SHP77 treated with DMSO at 0.1 percent for 48 hours (cell line): ENCODE results near the gene DCLRE1C.
"Not testable (repeated sequence)": the region's sequence is repeated elsewhere in the genome, so short reads cannot be mapped to it uniquely, and the experiment has no call there.

Experiments used
- DNase-seq: peaks from one replicate; lab custom pipeline; 2025; lab: John Stamatoyannopoulos, UW

Gene DCLRE1C

DNA sequence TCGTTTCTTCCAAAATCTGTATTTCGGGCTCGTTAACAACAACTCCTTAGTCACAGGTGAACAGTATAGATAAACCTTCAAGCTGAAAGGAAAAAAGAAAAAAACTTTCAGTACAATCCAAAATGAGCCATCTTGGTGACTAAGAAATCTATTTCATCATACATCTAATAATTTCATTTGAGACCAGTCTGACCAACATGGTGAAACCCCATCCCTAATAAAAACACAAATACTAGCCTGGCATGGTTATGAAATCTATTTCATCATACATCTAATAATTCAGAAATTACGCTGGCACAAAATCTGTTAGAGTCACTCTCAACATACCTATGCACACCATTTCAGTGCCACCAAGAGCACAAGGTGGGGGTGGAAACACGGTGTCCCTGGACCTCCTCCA is 8.8 kb downstream of the DCLRE1C start:
- DNase-seq = no peak

DNA sequence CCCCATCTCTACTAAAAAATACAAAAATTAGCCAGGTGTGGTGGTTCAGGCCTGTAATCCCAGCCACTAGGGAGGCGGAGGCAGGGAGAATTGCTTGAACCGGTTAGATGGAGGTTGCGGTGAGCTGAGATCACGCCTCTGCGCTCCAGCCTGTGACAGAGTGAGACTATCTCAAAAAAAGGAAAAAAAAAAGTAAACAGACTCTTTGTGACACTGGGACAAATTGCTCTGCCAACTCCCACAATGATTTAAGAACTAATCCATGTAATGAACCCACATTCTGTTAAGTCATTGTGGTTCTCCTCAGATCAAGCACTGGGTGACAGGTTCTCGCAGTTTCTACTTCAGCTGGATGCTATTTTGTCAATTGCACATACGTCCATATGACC is 11.0 kb downstream of the DCLRE1C start:
- DNase-seq = not testable (repeated sequence)

DNA sequence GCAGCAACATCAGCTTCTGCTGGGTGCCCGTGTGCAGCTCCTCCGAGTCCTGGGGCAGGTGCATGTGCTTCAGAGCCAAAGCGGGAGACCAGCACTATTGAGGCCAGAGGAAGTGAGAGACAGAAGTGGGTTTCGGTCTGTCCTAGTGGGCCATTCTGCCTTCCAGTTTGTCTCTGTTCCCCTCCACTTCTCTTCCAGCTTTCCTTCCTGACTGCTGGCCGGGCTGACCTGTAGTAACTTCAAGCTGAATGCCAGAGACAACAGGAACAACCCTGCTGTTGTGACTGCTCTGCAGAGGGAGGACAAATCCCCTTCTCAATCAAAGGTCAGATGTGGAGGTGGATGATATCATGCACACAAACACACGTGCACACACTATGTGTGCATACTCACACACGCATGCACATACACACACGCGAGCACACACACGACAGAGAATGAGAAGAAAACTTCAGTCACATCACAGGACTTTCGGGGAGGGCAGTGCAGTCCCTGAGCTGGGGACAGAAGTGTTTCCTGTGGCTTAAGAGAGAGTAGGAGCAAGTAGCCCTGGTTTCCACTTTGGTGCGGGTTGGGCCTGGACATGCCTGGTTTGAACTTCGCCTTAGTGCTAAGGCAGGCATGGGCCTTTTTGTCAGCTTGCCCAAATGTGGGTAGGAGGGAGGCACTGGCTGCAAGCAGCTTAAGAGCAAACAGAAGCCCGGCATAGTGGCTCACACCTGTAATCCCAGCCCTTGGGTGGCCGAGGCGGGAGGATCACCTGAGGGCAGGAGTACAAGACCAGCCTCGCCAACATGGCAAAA is 11.5 kb downstream of the DCLRE1C start:
- not testable (repeated sequence) for DNase-seq

DNA sequence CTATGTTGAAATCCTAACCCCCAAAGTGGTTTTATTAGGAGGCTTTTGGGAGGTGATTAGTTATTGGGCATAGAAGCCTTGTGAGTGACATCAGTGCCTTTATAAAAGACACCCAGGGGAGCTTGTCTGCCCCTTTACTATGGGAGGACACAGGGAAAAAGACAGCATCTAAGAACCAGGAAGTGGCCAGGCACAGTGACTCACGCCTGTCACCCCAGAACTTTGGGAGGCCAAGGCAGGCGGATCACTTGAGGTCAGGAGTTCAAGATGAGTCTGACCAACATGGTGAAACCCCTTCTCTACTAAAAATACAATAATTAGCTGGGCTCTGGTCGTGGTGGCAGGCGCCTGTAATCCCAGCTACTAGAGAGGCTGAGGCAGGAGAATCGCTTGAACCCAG is 14.9 kb downstream of the DCLRE1C start:
- not testable (repeated sequence) for DNase-seq

DNA sequence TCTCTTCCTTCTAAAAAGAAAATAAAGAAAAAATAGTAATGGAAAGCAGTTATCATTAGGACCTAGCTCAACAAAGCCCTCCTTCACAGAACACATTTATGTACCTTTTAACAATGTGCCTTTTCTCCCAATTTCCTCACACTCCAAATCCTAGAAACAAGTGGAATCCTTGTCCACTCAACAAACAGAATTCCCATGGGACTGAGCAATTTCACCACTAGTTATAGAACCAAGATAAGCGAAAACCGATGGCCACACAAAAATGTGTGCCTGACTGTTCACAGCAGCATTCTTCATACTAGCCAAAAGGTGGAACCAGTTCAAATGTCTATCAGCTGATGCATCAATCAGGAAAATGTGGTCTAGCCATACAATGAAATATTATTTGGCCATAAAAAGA is 17.3 kb downstream of the DCLRE1C start:
- DNase-seq = no peak

DNA sequence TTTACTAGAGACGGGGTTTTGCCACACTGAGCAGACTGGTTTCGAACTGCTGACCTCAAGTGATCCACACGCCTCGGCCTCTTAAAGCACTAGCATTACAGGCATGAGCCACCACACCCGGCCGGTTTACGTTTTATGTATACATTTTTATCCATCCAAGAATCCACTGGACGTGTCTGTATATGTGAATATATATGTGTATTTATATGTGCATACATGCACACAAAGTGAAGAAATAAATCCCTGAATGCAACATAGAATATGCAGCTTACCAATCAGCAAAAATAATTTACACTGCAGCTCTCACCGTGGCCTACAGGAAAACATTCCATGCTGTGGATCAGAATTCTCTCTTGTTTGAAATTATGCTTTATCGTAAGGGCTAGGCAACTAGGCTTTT is 23.3 kb downstream of the DCLRE1C start:
- DNase-seq = no peak

DNA sequence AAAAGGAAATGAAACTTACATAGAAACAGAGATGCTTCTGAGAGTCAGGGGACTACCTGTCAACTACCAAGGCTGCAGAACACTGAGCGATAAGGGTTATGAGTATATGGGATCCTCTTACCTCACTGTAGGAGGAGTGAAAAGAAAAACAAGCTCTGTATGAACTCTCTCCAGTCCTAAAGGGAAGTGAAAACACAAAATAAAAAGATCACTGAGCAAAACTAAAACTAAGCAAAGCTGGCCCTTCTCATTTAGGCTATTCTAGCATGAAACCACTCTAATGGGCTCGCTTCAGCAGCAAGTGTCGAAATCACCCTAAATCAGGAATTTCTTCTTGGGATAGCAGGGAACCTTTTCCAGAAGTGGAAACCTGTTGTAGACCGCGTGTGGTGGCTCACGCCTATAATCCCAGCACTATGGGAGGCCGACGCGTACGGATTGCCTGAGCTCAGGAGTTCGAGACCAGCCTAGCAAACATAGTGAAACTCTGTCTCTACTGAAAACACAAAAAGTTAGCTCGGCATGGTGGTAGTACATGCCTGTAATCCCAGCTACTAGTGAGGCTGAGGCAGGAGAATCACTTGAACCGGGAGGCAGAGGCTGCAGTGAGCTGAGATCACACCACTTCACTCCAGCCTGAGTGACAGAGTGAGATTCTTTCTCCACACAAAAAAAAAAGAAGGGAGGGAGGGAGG is 27.0 kb downstream of the DCLRE1C start:
- DNase-seq = no peak

DNA sequence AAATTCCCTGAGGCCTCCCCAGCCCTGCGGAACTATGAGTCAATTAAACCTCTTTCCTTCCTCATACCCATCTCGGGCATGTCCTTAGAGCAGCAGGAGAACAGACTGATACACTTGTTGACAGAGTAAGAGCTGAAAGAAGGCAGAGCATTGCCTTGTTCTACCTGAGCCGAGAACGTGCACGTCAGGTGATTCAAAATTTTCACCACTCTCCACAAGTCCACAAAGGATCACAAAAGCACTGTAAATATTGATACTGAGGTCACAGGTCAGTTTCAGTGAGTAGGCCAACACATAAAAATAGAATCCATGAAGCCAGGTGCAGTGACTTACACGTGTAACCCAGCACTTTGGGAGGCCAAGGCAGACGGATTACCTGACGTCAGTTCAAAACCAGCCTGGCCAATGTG is 27.8 kb downstream of the DCLRE1C start:
- DNase-seq = no peak

DNA sequence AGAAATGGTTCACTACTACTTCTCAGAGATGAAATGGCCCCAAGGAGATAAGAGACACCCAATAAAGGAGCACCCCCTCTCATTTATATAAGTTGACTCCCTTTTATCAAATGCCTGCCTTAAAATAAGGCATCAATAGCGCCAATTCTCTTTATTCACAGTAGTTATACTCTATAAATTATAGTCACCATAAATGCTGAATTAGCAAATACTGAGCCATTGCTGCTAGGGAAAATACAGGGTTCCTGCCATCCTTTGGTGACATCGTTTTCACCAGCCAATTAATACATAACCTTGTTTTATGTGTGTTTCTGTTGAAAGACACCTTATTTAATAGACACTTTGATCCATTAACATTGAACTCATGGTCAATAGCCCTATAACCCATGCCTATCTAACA is 28.6 kb downstream of the DCLRE1C start:
- DNase-seq = no peak

DNA sequence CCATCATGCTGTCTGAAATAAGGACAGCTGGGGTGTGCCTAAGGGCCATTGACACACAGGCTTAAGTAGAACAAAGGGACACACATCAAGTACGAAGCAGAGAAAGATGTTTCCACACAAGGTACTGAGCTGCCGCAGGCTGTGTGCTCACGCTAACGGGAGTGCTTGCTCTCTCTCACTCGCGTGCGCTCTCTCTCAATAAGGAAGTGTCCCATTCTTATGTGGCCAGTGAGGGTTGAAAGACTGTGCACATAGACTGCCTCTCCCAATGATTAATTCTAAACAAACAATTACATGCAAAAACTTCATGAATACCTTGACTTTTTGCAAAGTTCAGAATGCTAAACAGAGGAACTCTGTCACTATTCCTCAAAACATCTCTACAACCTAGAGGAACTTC is 29.9 kb downstream of the DCLRE1C start:
- no peak for DNase-seq

DNA sequence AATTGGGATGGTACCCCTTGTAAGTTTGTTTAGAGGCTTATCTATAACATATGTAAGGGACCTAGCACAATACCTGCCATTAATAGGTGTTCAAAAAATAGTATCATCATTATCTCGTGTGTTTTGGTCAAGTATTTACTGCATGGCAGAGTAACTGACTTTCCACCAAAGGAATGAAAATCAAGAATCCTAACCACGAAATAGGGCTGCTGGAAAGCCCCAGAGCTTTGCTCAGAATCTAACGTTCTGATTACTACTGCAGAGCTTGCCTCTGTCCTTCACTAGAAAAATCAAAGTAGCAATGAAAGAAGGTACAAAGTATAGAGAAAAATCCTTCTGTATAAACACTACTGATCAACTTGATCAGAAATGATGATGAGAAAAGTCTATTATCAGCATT is 34.9 kb downstream of the DCLRE1C start:
- no peak for DNase-seq

DNA sequence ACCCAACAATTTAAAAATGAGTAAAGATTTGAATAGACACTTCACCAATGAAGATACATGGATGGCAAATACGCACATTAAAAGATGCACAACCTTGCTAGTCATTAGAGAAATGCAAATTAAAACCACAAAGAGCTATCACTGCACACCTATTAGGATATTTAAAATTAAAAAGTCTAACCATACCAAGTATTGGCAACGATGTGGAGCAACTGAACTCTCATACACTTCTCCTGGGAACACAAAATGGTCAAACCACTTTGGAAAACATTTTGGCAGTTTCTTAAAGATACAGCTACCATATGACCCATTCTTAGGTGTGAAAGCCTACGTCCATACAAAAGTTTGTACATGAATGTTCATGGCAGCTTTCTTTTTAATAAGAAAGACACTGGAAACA is 36.1 kb downstream of the DCLRE1C start:
- DNase-seq = no peak

DNA sequence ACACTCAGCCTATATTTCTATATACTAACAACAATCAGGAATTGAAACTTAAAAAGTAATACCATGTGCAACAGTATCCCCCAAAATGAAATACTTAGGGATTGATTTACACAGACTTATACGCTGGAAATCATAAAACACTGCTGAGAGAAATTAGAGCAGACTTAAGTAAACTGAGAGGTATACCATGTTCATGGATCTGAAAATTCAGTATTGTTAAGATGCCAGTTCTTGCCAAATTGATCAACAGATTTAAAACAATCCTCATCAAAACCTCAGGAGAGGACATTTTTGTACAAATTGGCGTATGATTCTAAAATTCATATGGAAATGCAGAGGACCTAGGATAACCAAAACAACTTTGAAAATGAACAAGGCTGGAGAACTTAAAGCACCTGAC is 37.3 kb downstream of the DCLRE1C start:
- DNase-seq = no peak

DNA sequence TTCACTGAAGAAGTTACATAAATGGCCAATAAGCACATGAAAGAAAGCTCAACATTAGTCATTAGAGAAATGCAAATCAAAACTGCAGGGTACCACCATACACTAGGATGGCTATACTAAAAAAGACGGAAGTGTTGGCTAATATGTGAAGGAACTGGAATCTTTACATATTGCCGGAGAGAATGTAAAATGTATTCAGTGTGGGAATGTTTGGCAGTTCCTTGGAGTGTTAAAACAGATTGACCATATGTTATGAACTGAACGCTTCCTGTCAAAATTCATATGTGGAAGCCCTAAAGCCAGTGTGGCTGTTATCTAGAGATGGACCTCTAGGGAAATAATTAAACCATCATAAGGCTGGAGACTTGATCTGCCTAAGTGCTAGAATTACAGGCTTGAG is 42.1 kb downstream of the DCLRE1C start:
- no peak for DNase-seq

DNA sequence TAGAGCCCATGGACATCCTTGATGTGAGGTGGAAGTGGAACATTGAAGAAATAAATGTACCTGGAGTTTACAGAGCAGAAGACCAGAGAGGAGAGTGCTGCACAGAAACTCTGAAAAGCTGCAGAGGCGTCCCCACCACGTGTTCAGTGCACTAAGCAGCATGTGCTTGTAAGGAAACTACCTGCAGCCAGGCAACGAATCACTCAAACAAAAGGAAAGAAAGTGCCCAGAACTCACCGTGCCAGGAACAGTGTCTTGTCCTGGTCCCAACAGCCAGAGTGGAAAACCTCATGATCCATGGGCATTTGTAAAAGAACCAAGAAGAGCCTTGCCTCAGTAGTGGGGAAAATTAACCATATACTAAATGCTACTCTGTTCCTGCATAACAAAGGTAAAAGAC is 42.9 kb downstream of the DCLRE1C start:
- DNase-seq = no peak

DNA sequence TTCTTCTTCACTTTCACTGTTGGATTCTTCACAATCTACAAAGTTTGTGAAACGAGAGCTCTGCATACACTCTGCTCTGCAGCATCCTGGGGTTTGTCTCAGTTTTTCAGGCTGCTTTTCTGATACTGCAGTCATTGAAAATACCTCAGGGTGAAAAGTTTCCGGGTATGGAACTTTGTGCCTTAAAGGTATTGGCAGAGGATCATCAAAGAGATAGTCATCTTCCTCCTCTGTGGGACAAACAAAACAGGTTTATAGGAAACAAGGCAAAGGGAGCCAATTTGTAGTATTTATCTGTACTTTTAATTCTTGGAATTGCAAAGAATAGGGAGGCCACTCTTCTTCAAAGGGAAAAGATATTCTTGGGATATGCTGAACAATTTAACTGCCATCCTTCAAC is 44.8 kb downstream of the DCLRE1C start:
- DNase-seq = no peak

DNA sequence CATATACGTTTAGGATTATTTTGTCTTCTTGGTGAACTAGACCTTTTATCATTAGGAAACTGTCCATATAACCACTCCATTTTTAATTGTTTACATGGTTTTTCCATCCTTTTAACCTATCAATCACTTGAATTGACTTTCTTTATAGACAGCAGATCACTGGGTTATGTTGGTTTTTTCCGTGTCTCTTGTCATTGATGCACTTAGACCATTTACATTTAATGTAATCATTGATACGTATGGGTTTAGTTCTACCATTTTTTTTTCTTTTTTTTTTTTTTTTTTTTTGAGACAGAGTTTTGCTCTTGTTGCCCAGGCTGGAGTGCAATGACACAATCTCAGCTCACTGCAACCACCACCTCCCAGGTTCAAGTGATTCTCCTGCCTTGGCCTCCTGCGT is 46.3 kb downstream of the DCLRE1C start:
- DNase-seq = not testable (repeated sequence)

DNA sequence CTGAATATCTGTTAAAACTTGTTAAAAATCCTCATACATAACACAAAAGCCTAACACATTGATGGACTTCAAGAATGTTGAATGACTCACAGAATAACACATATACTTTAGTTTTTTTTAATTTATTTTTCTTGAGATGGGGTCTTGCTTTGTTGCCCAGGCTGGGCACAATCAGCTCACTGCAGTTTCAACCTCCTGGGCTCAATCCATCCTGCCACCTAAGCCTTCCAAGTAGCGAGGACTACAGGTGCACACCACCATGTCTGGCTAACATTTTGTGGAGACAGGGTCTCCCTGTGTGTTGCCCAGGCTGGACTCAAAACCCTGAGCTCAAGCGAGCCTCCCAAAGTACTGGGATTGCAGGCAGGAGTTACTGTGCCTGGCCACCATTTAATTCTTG is 47.1 kb downstream of the DCLRE1C start:
- DNase-seq = no peak

DNA sequence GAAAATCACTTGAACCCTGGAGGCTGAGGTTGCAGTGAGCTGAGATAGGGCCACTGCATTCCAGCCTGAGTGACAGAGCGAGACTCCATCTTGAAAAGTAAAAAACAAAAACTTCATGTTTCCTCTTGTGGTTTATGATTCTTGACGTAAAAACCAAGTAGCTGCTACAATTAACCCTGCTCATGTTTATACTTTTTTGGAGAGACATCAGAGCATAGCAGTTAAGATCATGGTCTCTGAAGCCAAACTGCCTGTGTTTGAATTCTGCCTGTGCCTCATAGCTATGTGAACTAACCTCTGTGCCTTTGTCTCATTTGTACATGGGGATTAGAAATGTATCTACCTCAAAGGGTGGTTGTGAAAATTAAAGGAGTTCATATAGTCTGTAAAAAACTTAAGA is 48.0 kb downstream of the DCLRE1C start:
- DNase-seq = no peak

DNA sequence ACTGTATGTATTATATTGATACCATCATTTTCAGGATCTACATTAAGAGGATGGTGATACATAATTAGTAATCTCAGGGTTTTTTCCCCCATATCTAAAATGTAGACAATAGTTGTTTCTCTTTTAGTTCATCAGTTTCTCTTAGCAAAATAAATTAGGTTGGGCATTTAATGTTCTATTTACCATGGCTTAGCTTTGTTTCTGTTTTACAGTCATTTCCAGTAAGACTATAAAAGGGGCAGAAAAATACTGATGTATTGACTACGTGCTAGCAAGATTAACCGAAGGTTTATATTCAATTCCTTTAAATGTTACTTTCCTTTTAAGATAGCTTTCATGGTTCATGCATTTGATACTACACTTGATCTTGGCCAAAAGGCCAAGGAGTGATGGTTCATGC is 49.0 kb downstream of the DCLRE1C start:
- DNase-seq = no peak

DNA sequence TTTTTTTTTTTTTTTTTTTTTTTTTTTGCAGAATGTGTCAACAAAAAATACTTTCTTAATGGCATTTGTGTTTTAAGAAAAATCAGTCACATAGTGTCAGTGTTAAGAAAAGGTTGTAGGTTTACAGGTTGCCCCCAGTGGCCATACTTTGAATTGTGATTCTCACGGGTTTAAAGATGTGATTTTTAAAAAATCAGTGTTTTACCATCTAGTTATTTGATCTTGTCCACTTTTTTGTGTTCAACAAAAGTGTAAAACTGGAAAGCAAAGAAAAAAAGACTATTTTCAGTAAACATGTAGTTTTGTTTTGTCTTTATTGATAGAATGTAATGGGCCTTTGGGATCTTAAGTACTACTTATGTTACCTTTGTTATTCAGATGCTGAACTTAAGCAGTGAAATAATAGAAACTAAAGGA is 49.6 kb downstream of the DCLRE1C start:
- DNase-seq = no peak

DNA sequence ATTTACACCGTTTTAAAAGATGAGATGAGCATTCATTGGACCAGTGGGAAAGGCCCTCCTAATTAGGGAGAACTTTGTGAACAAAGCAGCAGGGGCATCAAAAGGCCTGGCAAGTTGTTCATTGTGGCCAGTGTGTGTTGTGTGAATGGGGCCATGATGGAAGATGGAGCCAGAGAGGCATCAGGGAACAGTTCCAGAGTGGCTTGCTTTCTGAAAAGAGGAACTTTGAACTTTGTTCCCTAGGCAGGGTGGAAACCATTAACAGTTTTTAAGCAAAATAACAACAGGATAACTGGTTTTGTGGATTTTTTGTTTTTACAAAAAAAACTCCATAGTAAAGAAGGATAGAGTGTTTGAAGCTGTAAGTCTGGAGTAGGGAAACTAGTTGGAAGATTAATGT is 62.7 kb downstream of the DCLRE1C start:
- DNase-seq = no peak

DNA sequence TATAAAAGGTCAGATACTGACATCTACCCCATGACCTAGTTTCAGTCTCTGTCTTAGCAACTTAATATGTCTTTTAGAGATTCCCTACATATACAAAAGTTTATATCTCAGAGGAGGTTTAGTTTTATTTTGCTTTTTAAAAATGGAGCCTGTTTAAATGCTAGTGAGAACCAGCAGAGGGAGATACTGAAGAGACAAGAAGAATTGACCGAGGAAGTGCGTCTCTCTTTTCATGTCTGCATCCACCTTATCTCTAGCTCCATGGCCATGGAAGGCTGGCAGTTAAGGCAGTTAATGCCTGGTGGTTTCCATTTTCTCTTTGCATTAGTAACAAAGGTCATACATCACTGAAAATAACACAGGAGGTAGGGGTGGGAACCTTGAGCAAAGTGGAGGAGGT is 64.6 kb downstream of the DCLRE1C start:
- DNase-seq = no peak

DNA sequence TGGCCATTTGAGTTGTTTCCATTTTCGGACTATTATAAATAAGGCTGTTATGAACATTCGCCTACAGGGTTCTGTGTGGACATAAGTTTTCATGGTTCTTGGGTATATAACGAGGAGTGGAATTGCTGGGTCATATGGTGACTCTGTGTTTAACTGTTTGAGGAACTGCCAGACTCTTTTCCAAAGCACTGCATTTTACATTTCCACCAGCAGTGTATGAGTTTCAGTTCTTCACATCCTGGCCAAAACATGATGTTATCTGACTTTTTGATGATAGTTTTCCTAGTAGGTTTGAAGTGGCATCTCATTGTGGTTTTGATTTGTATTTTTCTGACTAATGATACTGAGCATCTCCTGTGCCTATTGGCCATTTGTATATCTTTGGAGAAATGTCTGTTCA is 69.8 kb downstream of the DCLRE1C start:
- no peak for DNase-seq
